Stimulated activated CD4-positive, alpha-beta T cell treated with anti-CD3 and anti-CD28 coated beads, Interleukin-15, amount 100 ng/mL, for 1 hour (primary cell): ENCODE results near the gene C8A.

Source experiments
- DNase-seq, 2 donors: peaks; one replicate each; pipeline ENCODE4 v3.0.0-alpha.2; 2020; ENCODE audit warnings: low read depth in 1 of 2, low spot score in 1 of 2

C8A gene

GRCh38 chr1:56837244-56837939 is 17.2 kb upstream of the C8A start:
- no peak for DNase-seq

GRCh38 chr1:56838759-56839158 is 15.8 kb upstream of the C8A start:
- DNase-seq = no peak

- no peak for DNase-seq
Observed at GRCh38 chr1:56843544-56843943, 11.1 kb upstream of the C8A start.

GRCh38 chr1:56844545-56845136 is 10.0 kb upstream of the C8A start:
- no peak for DNase-seq

- DNase-seq = no peak
Observed at GRCh38 chr1:56845343-56845742, 9.3 kb upstream of the C8A start.

GRCh38 chr1:56849750-56850149 is 4.8 kb upstream of the C8A start:
- no peak for DNase-seq

- DNase-seq = no peak
Observed at GRCh38 chr1:56850411-56850810, 4.2 kb upstream of the C8A start.

GRCh38 chr1:56850922-56851321 is 3.7 kb upstream of the C8A start:
- DNase-seq = no peak

GRCh38 chr1:56852476-56852875 is 2.1 kb upstream of the C8A start:
- no peak for DNase-seq

GRCh38 chr1:56855190-56855589 is 593 bp downstream of the C8A start:
- no peak for DNase-seq

GRCh38 chr1:56856186-56856585 is 1.6 kb downstream of the C8A start:
- DNase-seq = no peak

GRCh38 chr1:56859287-56859686 is 4.7 kb downstream of the C8A start:
- DNase-seq = no peak

- DNase-seq = no peak
Observed at GRCh38 chr1:56863265-56863992, 8.8 kb downstream of the C8A start.

- no peak for DNase-seq
Observed at GRCh38 chr1:56864430-56864829, 9.8 kb downstream of the C8A start.

GRCh38 chr1:56866656-56867055 is 12.1 kb downstream of the C8A start:
- DNase-seq = no peak

GRCh38 chr1:56867491-56867890 is 12.9 kb downstream of the C8A start:
- DNase-seq = no peak

GRCh38 chr1:56868761-56869160 is 14.2 kb downstream of the C8A start:
- DNase-seq = no peak

GRCh38 chr1:56872597-56872996 is 18.0 kb downstream of the C8A start:
- DNase-seq = no peak

- DNase-seq = no peak
Observed at GRCh38 chr1:56873213-56873612, 18.6 kb downstream of the C8A start.

GRCh38 chr1:56874689-56875088 is 20.1 kb downstream of the C8A start:
- no peak for DNase-seq

GRCh38 chr1:56877973-56878372 is 23.4 kb downstream of the C8A start:
- DNase-seq = no peak

GRCh38 chr1:56880774-56881173 is 26.2 kb downstream of the C8A start:
- DNase-seq = no peak
